SU-DHL-6 (cell line): Measurements from ENCODE around the gene WDR88.

ENCODE experiments used
- H2AFZ ChIP-seq: fragments of 200-600 bp; sonication (generic); 2 replicates; pipeline ENCODE4 v1.6.1; 2014; ENCODE audit warnings: low read depth, mild to moderate bottlenecking, moderate library complexity, mixed read lengths, antibody characterized with exemption, low read length; ENCODE audit not compliant: severe bottlenecking
- H3F3A ChIP-seq: fragments of 200-600 bp; shearing (Covaris generic); 2 replicates; pipeline ENCODE4 v1.6.0; 2016; ENCODE audit warnings: antibody characterized with exemption, mild to moderate bottlenecking; ENCODE audit not compliant: insufficient read depth
- H3K27ac ChIP-seq: fragments of 200-600 bp; sonication (generic); 2 replicates; pipeline ENCODE4 v1.5.1; 2016; ENCODE audit warnings: low read depth, mild to moderate bottlenecking, low read length, moderate library complexity, mixed read lengths
- H3K27me3 ChIP-seq: fragments of 200-600 bp; sonication (generic), shearing (Covaris generic); 2 replicates; pipeline ENCODE4 v1.6.0; 2014; ENCODE audit warnings: mild to moderate bottlenecking, low read length
- H3K36me3 ChIP-seq: fragments of 200-600 bp; sonication (generic); 2 replicates; pipeline ENCODE4 v1.6.1; 2014; ENCODE audit warnings: mild to moderate bottlenecking, low read length, mixed read lengths
- H3K4me2 ChIP-seq: fragments of 300-600, 200-600 bp; shearing (Covaris generic), sonication (generic); 2 replicates; pipeline ENCODE4 v1.6.0; 2014; ENCODE audit warnings: low read length, low read depth, mild to moderate bottlenecking; ENCODE audit not compliant: poor library complexity, severe bottlenecking
- H3K4me3 ChIP-seq: fragments of 200-600 bp; sonication (generic); 2 replicates; pipeline ENCODE4 v1.5.1; 2014; ENCODE audit warnings: antibody characterized with exemption, low read length, mild to moderate bottlenecking, mixed read lengths; ENCODE audit not compliant: insufficient read depth, poor library complexity, severe bottlenecking
- H3K79me2 ChIP-seq: fragments of 200-600 bp; sonication (generic); 2 replicates; pipeline ENCODE4 v1.6.1; 2014; ENCODE audit warnings: mild to moderate bottlenecking, low read length, moderate library complexity; ENCODE audit not compliant: insufficient read depth
- H3K9ac ChIP-seq: fragments of 200-600 bp; sonication (generic); 2 replicates; pipeline ENCODE4 v1.7.0; 2014; ENCODE audit warnings: mild to moderate bottlenecking, low read length
- H3K9me2 ChIP-seq: fragments of 200-600 bp; sonication (generic); replicated peaks from 2 replicates; pipeline ENCODE4 v1.6.1; 2014; ENCODE audit warnings: low read length; ENCODE audit not compliant: insufficient read depth
- H3K9me3 ChIP-seq: fragments of 200-600 bp; sonication (generic); 2 replicates; pipeline ENCODE4 v1.6.1; 2014; ENCODE audit warnings: low read length, mixed read lengths; ENCODE audit not compliant: insufficient read depth
- H4K20me1 ChIP-seq: fragments of 200-600 bp; sonication (generic); 2 replicates; pipeline ENCODE4 v1.6.1; 2014; ENCODE audit warnings: low read depth, mild to moderate bottlenecking, antibody characterized with exemption, low read length, moderate library complexity, mixed read lengths
- CTCF ChIP-seq: fragments of 200-600 bp; sonication (generic); IDR thresholded peaks from one replicate; pipeline ENCODE4 v1.5.1; 2017; ENCODE audit warnings: antibody characterized with exemption, mild to moderate bottlenecking, low read length, moderate library complexity; ENCODE audit not compliant: insufficient read depth, poor library complexity, severe bottlenecking
- EZH2phosphoT487 ChIP-seq: fragments of 200-600 bp; sonication (generic), shearing (Covaris generic); conservative IDR thresholded peaks from 2 replicates; pipeline ENCODE4 v1.6.1; 2018; ENCODE audit warnings: mild to moderate bottlenecking, antibody characterized with exemption, low read length, moderate library complexity, mixed read lengths

Gene WDR88

DNA sequence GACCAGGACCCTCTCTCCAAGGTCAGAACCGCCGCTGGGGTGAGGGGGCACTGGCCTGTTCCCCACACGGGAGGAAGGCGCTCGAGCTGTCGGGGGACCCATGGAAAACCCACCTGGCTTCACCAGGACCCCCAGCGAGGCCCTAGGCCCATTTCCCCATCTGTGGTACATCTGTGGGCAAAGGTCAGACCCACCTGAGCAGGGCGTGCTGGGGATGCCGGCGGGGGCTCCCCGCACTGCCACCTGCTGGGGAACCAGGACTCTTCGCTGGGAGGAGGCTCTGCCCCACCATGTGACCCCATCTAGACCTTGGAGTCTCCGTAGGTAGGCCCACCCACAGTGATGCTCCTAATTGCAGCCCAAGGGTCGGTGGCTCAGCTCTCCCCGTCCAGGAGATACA, 511 bp downstream of the WDR88 start:
- H3K9me2 ChIP-seq: no peaks in the 10 kb centered on the region
- no peaks in the 10 kb centered on the region for H3K36me3 ChIP-seq
- no peak overlapping the region for H3K4me3 ChIP-seq
- H3F3A ChIP-seq: no peaks in the 10 kb centered on the region
- H3K4me2 ChIP-seq: no peak overlapping the region
- no peaks in the 10 kb centered on the region for H4K20me1 ChIP-seq
- no peak overlapping the region for H3K9ac ChIP-seq
- H3K27ac ChIP-seq: no peak overlapping the region
- H3K9me3 ChIP-seq: no peaks in the 10 kb centered on the region
- no peak overlapping the region for H2AFZ ChIP-seq
- H3K79me2 ChIP-seq: no peaks in the 10 kb centered on the region
- no peak for TF ChIP-seq EZH2phosphoT487
- TF ChIP-seq CTCF: no peak
- H3K27me3 ChIP-seq: no peaks in the 10 kb centered on the region

- no peak overlapping the region for H3K27ac ChIP-seq
- H2AFZ ChIP-seq: no peak overlapping the region
- no peak overlapping the region for H3K9ac ChIP-seq
Observed at GRCh38 chr19:33133438-33134031, 1.6 kb downstream of the WDR88 start.

DNA sequence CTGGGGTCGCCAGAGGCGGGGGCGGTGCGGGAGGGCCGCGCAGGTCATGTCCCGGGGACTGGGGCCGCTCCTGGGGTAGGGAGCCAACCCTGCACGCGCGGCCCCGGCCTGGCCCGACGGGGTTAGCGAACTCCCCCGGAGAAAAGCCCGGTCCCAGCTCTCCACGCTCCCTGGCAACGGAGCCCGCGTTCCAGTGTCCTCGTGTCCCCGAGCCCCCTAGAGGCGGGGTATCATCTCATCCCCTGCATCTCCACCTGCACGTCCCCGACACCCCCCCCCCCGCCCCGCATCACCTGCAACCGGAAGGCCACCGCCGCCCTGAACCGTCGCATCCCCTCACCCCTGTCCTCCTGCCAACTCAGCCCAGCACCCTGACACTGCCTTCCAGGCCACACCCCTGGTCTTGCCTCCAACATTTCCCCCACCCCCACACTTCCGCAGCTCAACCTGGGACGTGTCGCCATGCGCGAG, 2.7 kb downstream of the WDR88 start:
- no peak overlapping the region for H2AFZ ChIP-seq
- no peaks in the 10 kb centered on the region for H4K20me1 ChIP-seq
- H3F3A ChIP-seq: no peaks in the 10 kb centered on the region
- H3K27ac ChIP-seq: no peak overlapping the region
- H3K4me3 ChIP-seq: no peak overlapping the region
- no peaks in the 10 kb centered on the region for H3K27me3 ChIP-seq
- TF ChIP-seq CTCF: no peak
- no peaks in the 10 kb centered on the region for H3K9me2 ChIP-seq
- H3K79me2 ChIP-seq: no peaks in the 10 kb centered on the region
- no peaks in the 10 kb centered on the region for H3K9me3 ChIP-seq
- no peaks in the 10 kb centered on the region for H3K36me3 ChIP-seq
- no peak overlapping the region for H3K4me2 ChIP-seq
- H3K9ac ChIP-seq: no peak overlapping the region

More at GRCh38 chr19:33133438-33134031, 1.6 kb downstream of the WDR88 start:
- no peaks in the 10 kb centered on the region for H3K36me3 ChIP-seq
- no peaks in the 10 kb centered on the region for H4K20me1 ChIP-seq
- no peaks in the 10 kb centered on the region for H3K9me2 ChIP-seq
- no peak overlapping the region for H3K4me2 ChIP-seq
- no peak overlapping the region for H3K4me3 ChIP-seq
- no peaks in the 10 kb centered on the region for H3K9me3 ChIP-seq
- TF ChIP-seq EZH2phosphoT487 (no peak), CTCF (no peak)
- no peaks in the 10 kb centered on the region for H3K79me2 ChIP-seq
- H3F3A ChIP-seq: no peaks in the 10 kb centered on the region
- no peaks in the 10 kb centered on the region for H3K27me3 ChIP-seq
